ENCODE measurements around the gene ANK2. TPM values are rescaled to one million over a fixed set of nuclear protein-coding genes. Genes with fewer than 3 reads are reported as not detected.

Gene ANK2
- total and polyA plus RNA-seq, 2 experiments from 2014 or later = 7.7 to 40.4 TPM

- DNase-seq (ENCODE audit: low spot score) = peak; percentile 8
- Histone ChIP-seq H2AFZ (no peak overlapping the region), H3K36me3 (ENCODE audit: insufficient read depth) (no peaks in the 10 kb centered on the region), H4K20me1 (replicated peaks; ENCODE audit: insufficient read depth) (no peaks in the 10 kb centered on the region), H3F3A (replicated peaks; ENCODE audit: low read depth) (no peaks in the 10 kb centered on the region), H3K4me1 (ENCODE audit: insufficient read depth) (no peaks in the 10 kb centered on the region), H3K27ac (ENCODE audit: low read depth) (no peak overlapping the region), H3K4me3 (no peak overlapping the region), H3K4me2 (no peak overlapping the region), H3K9me2 (ENCODE audit: insufficient read depth) (no peaks in the 10 kb centered on the region), H3K27me3 (ENCODE audit: insufficient read depth) (no peaks in the 10 kb centered on the region), H3K79me2 (replicated peaks; ENCODE audit: insufficient read depth) (no peaks in the 10 kb centered on the region)
- Mint-ChIP-seq H3K9me3 (no peaks in the 10 kb centered on the region), H3K27me3 (ENCODE audit: insufficient read depth, low read depth, poor library complexity) (peaks cover 4% of the 10 kb centered on the region), H3K4me1 (peaks cover 6% of the 10 kb centered on the region), H3K27ac (no peak overlapping the region), H3K36me3 (ENCODE audit: low read depth) (peaks cover 2% of the 10 kb centered on the region; the same call in 2 of the 3 replicates), H3K4me3 (no peak overlapping the region)
- no peak for TF ChIP-seq STAT1 (IDR thresholded peaks at IDR 0.05; ENCODE audit: unreplicated experiment)
- TF ChIP-seq CTCF (conservative IDR thresholded peaks at IDR 0.05; ENCODE audit: low read depth in 2 of 2) = no peak
- no peak for TF ChIP-seq ZNF114 (CRISPR knock-in tag; IDR thresholded peaks at IDR 0.05)
- TF ChIP-seq REST (IDR thresholded peaks at IDR 0.05; ENCODE audit: unreplicated experiment) = no peak
- no peak for TF ChIP-seq JUNB (IDR thresholded peaks at IDR 0.05; ENCODE audit: unreplicated experiment)
- TF ChIP-seq ZNF331 (CRISPR knock-in tag; IDR thresholded peaks at IDR 0.05; ENCODE audit: low read depth) = no peak
- no peak for TF ChIP-seq EZH2 (IDR thresholded peaks at IDR 0.05; ENCODE audit: low read depth, unreplicated experiment)
- TF ChIP-seq ETS1 (IDR thresholded peaks at IDR 0.05) = no peak
- no peak for TF ChIP-seq NANOG (IDR thresholded peaks at IDR 0.05; ENCODE audit: borderline replicate concordance)
- no peak for TF ChIP-seq POLR2AphosphoS5 (IDR thresholded peaks at IDR 0.05; ENCODE audit: low read depth)
- TF ChIP-seq EZH2phosphoT487 (IDR thresholded peaks at IDR 0.05; ENCODE audit: unreplicated experiment) = no peak
- TF ChIP-seq CREB1 (CRISPR knock-in tag; IDR thresholded peaks at IDR 0.05; ENCODE audit: low read depth) = no peak
- TF ChIP-seq ZNF462 (CRISPR knock-in tag; IDR thresholded peaks at IDR 0.05) = no peak
- ATAC-seq = no peak
These were observed 267.4 kb downstream of the ANK2 start for GRCh38 chr4:113316879-113317278.
